Activated effector memory CD4-positive, alpha-beta T cell treated with anti-CD3 and anti-CD28 coated beads, Interleukin-2, amount 50 U/mL, for 16 hours (primary cell): Measurements from ENCODE around the gene TMA7.

Experiments
- DNase-seq: peaks from one replicate; pipeline ENCODE4 v3.0.0-alpha.2; 2020

TMA7 gene

GRCh38 chr3:48423883-48424695, 16.0 kb upstream of the TMA7 start:
- no peak for DNase-seq

- no peak for DNase-seq
These were observed 14.7 kb upstream of the TMA7 start for GRCh38 chr3:48425281-48425812.

GRCh38 chr3:48426401-48426909, 13.6 kb upstream of the TMA7 start:
- DNase-seq: no peak

GRCh38 chr3:48426944-48427629, 13.0 kb upstream of the TMA7 start:
- no peak for DNase-seq

- DNase-seq: no peak
These were observed 12.5 kb upstream of the TMA7 start for GRCh38 chr3:48427630-48427962.

- no peak for DNase-seq
These were observed 11.9 kb upstream of the TMA7 start for GRCh38 chr3:48428088-48428571.

GRCh38 chr3:48428572-48429316, 11.3 kb upstream of the TMA7 start:
- DNase-seq: no peak

- DNase-seq: peak; percentile 88
These were observed 10.6 kb upstream of the TMA7 start for GRCh38 chr3:48429317-48429959.

- no peak for DNase-seq
These were observed 9.9 kb upstream of the TMA7 start, which contains the start of gene PLXNB1 for GRCh38 chr3:48429960-48430707. Gene PLXNB1 (minus strand): TSS chr3:48430086. CDS start chr3:48424611, 5,475 bp downstream.

GRCh38 chr3:48430708-48431101, 9.4 kb upstream of the TMA7 start:
- DNase-seq: no peak

- DNase-seq: no peak
These were observed 8.6 kb upstream of the TMA7 start for GRCh38 chr3:48431224-48432029.

- DNase-seq: no peak
These were observed 7.4 kb upstream of the TMA7 start for GRCh38 chr3:48432411-48433371.

GRCh38 chr3:48433472-48434118, 6.5 kb upstream of the TMA7 start:
- DNase-seq: no peak

GRCh38 chr3:48434591-48435222, 5.3 kb upstream of the TMA7 start:
- peak; percentile 62 for DNase-seq

GRCh38 chr3:48435223-48435595, 4.8 kb upstream of the TMA7 start:
- no peak for DNase-seq

- peak; percentile 95 for DNase-seq
These were observed 4.1 kb upstream of the TMA7 start for GRCh38 chr3:48435774-48436476.

- DNase-seq: peak; percentile 62
These were observed 3.6 kb upstream of the TMA7 start for GRCh38 chr3:48436477-48436787.

GRCh38 chr3:48436855-48437254, 3.2 kb upstream of the TMA7 start:
- no peak for DNase-seq
